GOT3 (cell line): ENCODE results near the gene NKX6-2.
"Not testable (repeated sequence)": the region's sequence is repeated elsewhere in the genome, so short reads cannot be mapped to it uniquely, and the experiment has no call there.

ENCODE experiments used
- DNase-seq: peaks from one replicate; lab custom pipeline; 2025; ENCODE audit warnings: mixed read lengths; lab: John Stamatoyannopoulos, UW

The NKX6-2 gene

DNA sequence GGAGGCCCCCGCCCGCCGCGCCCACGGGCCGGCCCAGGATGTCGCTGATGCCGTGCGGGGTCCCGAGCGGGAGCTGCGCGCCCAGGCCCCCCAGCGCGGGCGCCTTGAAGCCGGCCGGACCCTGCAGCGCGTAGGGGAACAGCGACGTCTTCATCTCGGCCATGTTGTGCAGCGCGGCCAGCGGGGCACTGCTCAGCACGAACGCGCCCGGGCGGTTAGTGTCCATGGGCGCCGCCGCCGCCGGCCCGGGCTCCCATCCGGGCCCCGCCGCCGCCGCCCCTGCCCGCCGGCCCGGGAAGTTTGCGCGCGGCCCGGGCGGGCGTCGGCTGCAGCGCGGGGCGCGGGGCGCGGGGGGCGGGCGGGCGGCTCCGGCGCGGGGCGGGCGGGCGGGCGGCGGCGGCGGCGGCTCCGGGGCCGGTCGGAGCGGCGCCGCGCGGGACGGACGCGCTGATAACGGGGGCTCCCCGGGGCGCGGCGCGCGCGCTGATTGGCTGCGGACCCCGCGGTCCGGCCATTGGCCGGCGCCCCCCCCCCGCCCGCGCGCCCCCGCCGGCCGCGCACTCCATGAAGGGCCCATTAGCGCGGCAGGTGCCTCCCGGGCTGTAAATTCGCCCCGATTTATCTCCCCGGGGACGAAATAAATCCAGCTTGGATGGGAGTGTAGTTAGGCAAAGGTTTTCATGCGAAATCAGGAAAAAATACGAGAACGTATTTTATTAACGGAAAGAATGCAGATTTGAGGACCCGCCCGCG is at the start of gene NKX6-2:
Gene NKX6-2 (minus strand): TSS at position 425 of the 753 bp plus-strand sequence. CDS start 199 bp downstream, at position 226.
- DNase-seq = no peak

DNA sequence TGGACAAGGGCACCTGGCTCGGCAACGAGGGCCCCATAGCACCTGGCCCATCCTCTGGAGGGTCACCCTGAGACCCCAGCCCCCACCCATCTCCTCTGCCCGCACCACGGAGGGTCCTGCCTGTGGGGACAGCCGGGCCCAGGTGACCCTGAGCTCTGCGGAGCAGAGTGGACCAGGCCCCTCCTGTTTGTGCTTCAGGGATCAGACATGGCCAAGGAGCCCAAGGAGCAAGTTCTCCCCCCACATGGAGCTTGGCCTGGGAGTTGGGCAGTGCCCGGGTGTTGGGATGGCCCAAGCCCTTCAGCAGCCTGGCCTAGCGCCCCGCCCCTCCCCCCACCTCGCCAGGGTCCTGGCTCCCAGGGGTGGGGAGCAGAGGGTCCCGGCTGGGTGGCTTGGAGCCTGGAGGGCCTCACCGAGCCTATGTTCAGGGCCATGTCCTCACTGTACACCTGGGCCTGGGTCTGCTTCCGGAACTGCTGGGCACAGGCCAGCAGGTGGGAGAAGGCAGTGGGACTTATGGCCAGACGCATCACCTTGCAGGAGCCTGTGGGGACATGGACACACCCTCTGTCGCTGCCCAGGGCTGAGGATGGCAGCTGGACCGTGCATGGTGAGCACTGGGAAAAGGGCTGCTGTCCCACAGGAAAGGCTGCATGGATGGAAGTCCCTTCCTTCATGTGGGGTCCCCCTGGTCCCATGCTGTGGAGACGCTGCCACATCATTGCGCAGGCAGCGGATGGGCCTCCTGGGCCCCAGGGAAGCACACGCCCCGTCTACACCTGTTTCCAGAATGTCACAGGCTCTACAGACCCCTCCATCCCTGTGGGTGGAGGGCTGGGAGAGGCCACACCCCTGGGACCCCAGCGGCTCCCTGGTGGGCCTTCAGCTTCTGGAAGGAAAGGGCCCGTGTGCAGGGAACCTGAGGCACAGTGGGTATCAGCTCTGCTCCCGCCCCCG is 49.2 kb upstream of the NKX6-2 start:
- no peak for DNase-seq

DNA sequence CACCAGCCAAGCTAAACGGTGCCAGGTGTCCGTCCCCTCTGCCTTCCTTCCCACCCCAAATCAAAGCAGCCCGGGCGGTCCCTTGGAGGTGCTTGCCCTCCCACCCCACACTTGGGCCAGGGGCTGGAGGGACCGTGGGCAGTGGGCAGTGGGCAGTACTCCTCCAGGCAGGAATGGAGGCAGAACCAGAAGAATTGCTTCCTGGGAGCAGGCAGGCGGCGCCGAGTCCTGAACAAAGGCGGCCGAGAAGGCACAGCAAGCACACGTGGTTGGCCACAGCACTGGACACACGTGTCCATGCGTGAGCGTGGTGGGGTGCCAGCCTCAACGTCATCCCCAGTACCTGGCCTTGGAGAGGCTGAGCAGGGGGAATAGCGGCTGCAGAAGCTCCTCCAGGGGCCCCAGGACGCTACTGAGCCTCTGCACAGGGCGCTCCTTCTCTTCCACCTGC is 48.4 kb upstream of the NKX6-2 start:
- DNase-seq = no peak

DNA sequence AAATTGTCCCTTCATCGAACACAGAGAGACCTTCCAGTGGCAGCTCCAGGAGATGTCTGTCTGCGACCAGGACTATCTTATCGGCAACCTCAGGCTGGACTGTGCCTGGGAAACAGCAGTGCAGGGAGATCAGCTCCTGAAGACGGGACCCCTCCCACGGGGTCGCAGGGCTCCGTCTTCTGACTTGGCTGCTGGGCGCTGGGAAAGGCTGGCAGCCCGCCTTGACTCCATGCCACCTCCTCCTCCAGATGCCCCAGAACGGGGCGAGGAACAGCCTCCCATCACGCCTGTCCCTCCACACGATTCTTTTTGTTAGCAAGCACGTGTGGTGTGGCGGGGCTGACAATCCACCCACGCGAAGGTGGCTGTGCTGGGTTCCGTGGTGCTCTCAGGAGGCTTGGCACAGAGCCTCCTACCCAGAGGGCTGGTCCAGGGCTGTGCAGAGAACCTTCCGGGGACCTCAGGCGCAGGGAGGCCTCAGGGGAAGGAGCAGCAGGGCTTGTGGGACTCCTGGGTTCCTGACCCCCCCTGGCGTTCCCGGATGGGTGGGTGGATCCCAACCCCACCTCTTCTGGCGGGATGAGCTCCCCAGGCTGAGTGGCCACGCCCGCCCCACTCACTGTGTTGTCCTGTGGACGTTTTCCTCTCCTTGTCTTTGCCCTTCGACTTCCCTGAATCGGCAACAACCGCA is 47.6 kb upstream of the NKX6-2 start:
- no peak for DNase-seq

DNA sequence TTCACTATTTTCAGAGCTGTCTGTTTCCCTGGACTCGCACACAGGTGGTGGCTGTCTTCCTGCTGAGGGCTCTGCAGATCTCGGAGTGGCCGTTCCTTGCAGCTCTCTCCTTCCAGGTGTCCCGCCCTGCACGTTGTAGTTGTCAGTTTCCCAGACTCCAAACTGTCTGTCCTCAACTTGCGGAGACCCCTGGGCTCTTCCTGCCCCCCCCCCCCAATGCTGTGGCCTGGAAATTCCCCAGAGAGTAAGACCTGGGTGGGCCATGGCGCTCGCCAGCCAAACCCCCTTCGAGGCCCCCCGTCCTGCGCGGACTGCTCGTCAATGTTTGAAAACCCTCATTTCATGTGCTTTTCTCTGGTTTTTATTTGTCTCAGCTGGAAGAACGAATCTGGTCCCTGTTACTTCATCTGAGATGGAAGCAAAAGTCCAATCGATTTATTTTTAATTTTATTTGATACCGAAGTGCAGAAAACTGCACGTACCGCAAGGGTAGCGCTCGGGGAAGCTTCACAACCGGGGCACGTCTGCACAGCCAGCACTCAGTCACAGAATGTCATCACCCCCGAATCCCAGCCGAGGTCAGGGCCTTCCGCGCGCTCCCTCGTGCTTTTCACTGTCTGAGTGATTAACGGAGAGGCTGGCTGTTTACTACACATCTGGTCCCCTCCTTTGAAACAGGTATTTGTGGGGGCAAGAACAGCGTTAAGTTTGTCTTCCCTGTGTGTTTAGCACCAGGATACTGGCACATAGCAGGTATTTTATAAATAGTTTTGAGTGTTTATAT is 46.4 kb upstream of the NKX6-2 start:
- DNase-seq = no peak

DNA sequence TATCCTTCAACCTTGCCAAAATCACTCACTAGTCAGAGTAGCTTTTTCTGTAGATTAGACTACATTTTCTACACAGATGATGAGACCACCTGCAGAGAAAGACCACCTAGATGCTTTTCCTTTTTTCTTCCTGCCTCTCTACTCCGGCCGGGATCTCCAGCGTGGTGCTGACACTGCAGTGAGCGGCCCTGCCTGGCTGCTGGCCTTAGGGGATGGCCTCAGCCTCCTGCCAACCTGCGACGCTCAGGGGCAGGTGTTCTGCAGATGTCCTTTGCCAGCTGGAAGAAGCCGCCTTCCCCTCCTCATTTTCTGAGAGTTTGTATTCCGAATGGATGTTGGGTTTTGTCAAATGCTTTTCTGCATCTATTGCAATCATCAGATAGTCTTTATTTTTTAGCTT is 43.5 kb upstream of the NKX6-2 start:
- no peak for DNase-seq

DNA sequence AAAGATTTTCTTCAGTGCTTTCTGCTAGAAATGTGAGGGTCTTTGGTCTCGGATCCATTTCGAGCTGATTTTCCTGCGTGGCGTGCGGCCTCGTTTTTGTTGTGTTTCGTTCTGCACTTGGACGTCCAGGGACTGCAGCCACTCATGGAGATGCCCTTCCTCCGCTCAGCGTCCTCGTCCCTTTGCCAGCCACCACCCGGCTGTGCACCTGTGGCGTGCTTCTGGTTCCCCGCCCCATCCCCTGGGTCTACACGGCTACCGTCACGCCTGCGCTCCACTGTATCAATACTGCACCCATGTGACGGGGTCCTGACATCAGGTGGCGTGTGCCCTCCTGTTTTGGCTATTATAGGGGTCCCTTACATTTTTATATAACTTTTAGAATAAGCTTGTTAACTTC is 42.7 kb upstream of the NKX6-2 start:
- no peak for DNase-seq

DNA sequence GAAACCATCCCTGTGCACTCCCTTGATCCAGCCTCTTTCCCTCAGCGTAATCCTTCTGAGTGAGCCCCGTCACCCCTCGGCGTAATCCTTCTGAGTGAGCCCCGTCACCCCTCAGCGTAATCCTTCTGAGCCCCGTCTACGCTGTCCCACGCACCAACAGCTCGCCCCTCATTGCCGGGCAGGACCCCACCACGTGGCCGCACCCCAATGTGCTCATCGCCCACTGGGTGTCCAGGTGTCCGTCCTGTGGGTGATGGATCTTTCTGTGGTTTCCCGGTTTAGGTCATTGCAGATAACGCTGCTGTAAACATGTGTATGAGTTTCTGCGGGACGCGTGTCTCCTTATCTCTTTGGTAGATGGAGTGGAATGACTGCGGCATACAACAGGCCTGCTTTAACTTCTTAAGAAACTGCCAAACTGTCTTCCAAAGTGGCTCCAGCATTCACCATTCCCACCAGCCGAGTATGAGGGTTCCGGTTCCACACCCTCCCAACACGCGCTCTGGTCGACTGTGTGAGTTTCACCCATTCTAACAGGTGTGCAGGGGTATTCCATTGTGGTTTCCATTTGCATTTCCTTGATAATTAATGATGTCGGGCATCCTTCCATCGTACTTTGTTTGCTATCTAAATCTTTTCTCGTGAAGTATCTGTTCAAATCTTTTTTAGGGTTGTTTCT is 42.1 kb upstream of the NKX6-2 start:
- DNase-seq = no peak

DNA sequence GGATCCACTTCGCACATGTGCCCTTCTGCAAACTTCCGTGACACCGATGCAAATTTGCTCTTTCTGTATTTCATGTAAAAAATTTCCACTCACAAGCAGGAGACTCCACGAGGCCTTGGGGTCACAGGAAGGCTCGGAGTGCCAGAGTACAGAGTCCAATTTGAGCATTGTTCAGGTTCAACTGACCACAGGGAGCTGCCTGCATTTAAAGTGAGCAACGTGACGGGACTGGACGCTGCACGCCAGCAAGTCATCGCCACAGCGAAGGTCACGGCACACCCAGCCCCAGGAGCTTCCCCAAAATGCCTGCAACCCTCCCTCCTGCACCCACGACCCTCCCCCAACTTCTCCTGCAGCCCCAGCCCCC is 41.5 kb upstream of the NKX6-2 start:
- no peak for DNase-seq

DNA sequence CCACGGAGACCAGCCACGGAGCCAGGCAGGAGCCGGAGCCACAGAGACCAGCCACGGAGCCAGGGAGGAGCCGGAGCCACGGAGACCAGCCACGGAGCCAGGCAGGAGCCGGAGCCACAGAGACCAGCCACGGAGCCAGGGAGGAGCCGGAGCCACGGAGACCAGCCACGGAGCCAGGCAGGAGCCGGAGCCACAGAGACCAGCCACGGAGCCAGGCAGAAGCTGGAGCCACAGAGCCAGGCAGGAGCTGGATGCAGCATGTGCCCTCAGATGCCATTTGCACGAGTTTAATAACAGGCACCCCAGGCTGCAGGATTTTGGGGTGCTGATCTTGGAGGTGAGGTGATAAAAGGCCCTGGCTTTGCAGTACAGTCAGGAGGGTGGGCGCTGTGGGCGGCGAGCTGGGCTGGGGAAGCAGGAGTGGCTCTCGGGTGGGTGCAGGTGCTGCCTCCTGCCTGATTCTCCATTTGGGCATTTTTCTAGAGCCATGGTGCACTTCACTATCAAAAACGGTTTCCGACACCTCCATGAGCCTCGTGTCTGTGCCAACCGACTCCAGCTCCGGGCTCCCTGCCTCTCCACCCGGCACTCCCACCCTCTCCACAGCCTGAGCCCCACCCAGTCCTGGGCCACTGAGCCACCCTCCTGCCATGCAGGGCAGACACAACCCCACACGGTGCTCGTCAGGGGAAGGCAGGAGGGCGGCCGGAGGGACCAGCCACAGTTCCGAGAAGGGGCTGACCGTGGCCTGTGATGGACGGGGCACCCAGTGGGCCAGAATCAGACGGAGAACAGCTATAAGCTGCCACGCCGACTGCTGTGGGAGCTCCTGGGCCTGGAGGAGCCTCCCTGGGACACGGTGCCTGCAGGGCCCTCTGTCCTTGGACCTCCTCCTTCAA is 40.8 kb upstream of the NKX6-2 start:
- no peak for DNase-seq

DNA sequence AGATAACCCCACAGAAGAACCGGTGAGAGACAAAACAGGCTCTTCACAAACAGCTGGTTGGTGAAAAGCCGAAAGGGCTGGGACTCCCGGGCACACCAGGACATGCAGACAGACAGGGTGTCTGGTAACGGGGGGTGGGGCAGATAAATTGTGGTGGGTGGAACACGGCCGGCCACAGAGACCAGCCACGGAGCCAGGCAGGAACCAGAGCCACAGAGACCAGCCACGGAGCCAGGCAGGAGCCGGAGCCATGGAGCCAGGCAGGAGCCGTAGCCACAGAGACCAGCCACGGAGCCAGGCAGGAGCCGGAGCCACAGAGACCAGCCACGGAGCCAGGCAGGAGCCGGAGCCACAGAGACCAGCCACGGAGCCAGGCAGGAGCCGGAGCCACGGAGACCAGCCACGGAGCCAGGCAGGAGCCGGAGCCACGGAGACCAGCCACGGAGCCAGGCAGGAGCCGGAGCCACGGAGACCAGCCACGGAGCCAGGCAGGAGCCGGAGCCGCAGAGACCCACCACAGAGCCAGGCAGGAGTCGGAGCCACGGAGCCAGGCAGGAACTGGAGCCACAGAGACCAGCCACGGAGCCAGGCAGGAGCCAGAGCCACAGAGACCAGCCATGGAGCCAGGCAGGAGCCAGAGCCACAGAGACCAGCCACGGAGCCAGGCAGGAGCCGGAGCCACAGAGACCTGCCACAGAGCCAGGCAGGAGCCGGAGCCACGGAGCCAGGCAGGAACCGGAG is 40.0 kb upstream of the NKX6-2 start:
- not testable (repeated sequence) for DNase-seq

DNA sequence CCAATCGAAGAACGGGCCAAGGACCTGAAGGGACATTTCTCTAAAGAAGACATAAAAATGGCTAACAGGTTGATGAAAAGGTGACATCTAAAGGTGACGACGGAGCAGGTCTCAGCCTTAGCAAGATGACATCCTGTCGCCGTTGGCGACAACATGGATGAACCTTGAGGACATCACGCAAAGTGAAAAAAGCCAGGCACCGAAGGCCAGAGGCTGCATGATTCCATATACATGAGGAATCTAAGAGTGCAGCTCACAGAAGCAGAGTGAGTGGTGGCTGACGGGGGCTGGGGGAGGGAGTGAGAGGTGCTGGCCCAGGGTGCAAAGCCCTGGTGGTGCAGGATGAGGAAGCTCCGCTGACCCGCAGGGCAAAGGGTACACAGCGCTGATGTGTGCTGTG is 34.1 kb upstream of the NKX6-2 start:
- no peak for DNase-seq

DNA sequence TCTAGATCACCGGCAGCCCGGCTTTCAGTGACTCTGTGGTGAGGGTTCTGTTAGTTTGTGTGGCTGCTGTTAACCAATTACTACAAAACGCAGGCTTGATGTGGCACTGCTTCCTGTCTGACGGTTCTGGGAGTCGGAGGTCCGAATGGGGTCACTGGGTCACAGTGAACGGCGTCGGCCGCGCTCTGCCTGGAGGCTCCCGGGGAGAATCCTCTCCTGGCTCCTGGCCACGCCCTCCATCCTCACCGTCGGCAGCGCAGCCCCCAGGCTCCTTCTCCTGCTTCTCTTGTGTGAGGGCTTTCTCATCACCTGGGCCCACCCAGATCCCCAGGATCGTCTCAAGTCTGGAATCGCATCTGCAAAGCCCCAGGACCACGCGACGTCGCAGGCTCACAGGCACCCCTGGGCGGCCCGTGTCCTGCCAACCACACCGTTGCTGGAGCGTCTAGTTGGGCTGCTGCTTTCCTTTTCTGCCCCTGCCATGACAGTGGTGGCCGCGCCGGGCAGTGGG is 31.8 kb upstream of the NKX6-2 start:
- no peak for DNase-seq

DNA sequence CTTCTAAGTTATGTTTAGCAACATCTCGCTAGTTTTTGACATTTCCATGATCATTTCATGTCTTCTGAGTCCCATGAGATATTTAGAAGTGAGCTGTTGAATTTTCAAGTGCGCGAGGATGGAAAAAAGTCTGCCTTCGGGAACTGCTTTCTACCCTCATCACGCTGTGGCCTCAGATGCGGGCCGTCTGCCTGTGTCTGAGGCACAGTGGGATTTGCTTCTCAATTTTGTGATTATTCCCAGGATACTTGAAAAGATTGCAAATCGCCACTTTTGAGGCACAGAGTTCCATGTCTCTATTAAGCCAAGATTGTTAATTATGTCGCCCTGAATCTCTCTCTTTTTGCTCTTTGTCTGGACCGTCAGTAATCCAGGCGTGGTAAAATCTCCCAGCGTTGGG is 30.8 kb upstream of the NKX6-2 start:
- DNase-seq = no peak

DNA sequence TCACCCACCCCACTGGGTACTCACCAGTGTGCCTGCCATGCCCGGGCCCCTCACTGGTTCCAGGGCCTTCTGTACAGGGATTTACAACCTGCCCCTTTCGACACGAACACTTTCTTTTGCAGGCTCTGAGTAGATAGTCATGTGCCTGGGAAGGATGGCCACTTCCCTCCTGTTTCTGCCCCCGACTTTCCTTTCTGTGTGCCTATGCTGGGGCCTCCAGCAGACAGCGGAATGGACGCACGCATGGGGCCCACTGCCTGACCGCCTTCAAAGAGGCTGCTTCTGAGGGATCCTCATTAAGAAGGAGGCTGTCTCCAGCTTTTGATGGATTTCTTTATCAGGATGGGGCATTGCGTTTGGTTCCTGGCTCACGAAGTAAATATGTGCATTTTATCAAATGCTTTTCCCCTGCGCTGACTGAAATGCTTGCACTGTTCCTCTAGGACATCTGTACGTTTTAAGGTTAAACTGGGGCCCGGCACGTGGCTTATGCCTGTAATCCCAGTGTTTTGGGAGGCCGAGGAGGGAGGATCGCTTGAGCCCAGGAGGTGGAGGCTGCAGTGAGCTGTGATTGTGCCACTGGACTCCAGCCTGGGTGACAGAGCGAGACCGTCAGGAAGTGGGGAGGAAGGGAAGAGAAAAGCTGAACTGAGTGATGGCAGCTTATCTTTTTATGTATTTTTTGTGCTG is 29.4 kb upstream of the NKX6-2 start:
- no peak for DNase-seq

DNA sequence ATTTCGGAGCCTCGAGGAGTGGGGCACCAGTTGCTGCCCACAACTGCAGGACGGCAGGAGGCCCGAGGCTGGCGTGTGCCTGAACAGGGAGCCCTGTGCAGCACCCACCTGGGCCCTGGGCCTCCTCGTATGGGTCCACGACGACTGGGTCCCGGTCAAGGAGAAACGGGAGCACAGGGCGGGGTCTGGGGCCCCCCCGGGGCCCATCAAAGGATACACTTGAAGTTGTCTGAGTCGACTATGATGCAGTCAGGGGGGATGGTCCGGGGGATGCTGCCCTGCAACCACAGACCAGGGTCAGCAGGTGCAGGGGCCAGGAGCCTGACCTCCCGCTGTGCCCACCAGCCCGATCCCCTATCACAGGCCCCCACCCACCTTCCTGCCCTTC is 28.5 kb upstream of the NKX6-2 start:
- no peak for DNase-seq

DNA sequence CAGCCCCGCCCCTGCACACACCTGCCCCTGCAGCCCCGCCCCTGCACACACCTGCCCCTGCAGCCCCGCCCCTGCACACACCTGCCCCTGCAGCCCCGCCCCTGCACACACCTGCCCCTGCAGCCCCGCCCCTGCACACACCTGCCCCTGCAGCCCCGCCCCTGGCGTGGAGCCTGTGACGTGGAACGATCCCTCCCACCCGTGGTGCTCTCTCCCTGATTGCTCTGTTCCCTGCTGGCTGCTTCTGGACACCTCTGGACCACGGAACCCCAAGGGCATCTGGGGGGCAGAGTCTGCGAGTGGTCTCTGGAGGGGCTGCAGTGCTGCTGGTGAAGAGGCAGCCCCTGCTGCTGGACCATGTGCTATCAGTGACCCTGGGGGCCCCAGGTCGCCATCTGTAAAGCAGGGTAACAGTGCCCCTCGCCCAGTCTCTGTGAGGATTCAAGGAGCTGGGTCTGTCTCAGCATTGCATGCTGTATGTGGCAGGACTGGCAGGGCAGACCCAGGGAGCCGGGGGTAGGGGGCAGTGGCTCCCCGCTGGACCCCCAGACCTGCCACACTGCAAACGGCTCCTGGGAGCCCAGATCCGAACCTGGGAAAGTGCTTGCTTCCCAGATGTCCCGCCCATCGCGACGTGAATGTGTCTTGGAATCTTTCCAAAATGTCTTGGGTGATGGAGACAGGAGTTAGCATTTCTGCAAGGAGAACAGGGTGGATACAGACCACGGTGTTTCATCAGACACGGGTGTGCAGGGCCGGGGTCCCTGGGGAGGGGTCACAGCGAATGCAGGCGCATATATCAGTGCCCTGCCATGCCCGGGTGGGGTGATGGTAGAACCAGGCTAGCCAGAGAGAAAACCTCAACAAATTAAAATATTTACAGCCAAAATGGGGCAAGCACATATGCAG is 27.9 kb upstream of the NKX6-2 start:
- no peak for DNase-seq
